Measurements from ENCODE around the gene RND2.
A peak's percentile ranks its signal among the peaks of the same experiment; 100 is the strongest.

Gene RND2

GRCh38 chr17:43006639-43007551 lies 18.1 kb upstream of the RND2 start, which contains the start of gene IFI35:
IFI35 (plus strand) TSS chr17:43006784; CDS start chr17:43006948, 164 bp downstream.
- peak; percentile 33 for DNase-seq

- no peak for DNase-seq
Observed at GRCh38 chr17:43010667-43011308, 14.2 kb upstream of the RND2 start.

GRCh38 chr17:43011728-43012472 lies 13.1 kb upstream of the RND2 start:
- no peak for DNase-seq

- DNase-seq, result no peak
Observed at GRCh38 chr17:43013296-43013695, 11.7 kb upstream of the RND2 start.

GRCh38 chr17:43014020-43014648 lies 10.9 kb upstream of the RND2 start:
- no peak for DNase-seq

- no peak for DNase-seq
Observed at GRCh38 chr17:43014649-43015542, 10.1 kb upstream of the RND2 start.

- no peak for DNase-seq
Observed at GRCh38 chr17:43015579-43015978, 9.5 kb upstream of the RND2 start.

- no peak for DNase-seq
Observed at GRCh38 chr17:43016216-43016615, 8.8 kb upstream of the RND2 start.

GRCh38 chr17:43018008-43018853 lies 6.8 kb upstream of the RND2 start:
- DNase-seq, result no peak

- no peak for DNase-seq
Observed at GRCh38 chr17:43018932-43019331, 6.1 kb upstream of the RND2 start.

- DNase-seq, result no peak
Observed at GRCh38 chr17:43019418-43019817, 5.6 kb upstream of the RND2 start.

- DNase-seq, result no peak
Observed at GRCh38 chr17:43020030-43020621, 4.9 kb upstream of the RND2 start.

GRCh38 chr17:43020789-43021740 lies 4.0 kb upstream of the RND2 start:
- DNase-seq, result peak; percentile 22

- peak; percentile 59 for DNase-seq
Observed at GRCh38 chr17:43021741-43022512, 3.1 kb upstream of the RND2 start, which contains the start of gene VAT1. VAT1 (minus strand) TSS chr17:43022385; CDS start chr17:43022322, 63 bp downstream.

- no peak for DNase-seq
Observed at GRCh38 chr17:43025290-43025657, 243 bp downstream of the RND2 start.

GRCh38 chr17:43025766-43026537 lies 921 bp downstream of the RND2 start:
- DNase-seq, result no peak

- no peak for DNase-seq
Observed at GRCh38 chr17:43026595-43026994, 1.6 kb downstream of the RND2 start.

All from NCI-H2171 (cell line).